Thymus (tissue), 14 donors: ENCODE measurements around the gene RAMP2. TPM values are rescaled to one million over a fixed set of nuclear protein-coding genes. Genes with fewer than 3 reads are reported as not detected.
"Not testable (repeated sequence)": the region's sequence is repeated elsewhere in the genome, so short reads cannot be mapped to it uniquely, and the experiment has no call there.

Experiments
- DNase-seq, 9 donors: peaks; one replicate each; pipeline ENCODE4 v3.0.0-alpha.2; 2013; ENCODE audit warnings: low spot score in 9 of 9, low read depth in 6 of 9, missing footprints in 1 of 9
- H3K27ac ChIP-seq, 2 donors: one replicate each; pipeline ENCODE4 v1.5.1; 2013; ENCODE audit warnings: control low read depth in 1 of 2, low read depth in 1 of 2, low read length in 1 of 2, mild to moderate bottlenecking in 1 of 2, moderate library complexity in 1 of 2
- H3K27me3 ChIP-seq, 2 donors: one replicate each; pipeline ENCODE4 v1.5.1; 2013; ENCODE audit warnings: low read length in 1 of 2; ENCODE audit not compliant: control insufficient read depth in 2 of 2, insufficient read depth in 1 of 2
- H3K36me3 ChIP-seq, 2 donors: one replicate each; pipeline ENCODE4 v1.5.1; 2013; ENCODE audit warnings: low read length in 1 of 2, mild to moderate bottlenecking in 1 of 2, moderate library complexity in 1 of 2; ENCODE audit not compliant: control insufficient read depth in 2 of 2, insufficient read depth in 2 of 2
- H3K4me1 ChIP-seq, 2 donors: one replicate each; pipeline ENCODE4 v1.5.1; 2013; ENCODE audit warnings: low read length in 2 of 2; ENCODE audit not compliant: control insufficient read depth in 2 of 2, insufficient read depth in 2 of 2
- H3K4me3 ChIP-seq, 2 donors: one replicate each; pipeline ENCODE4 v1.5.1; 2013; ENCODE audit warnings: low read length in 2 of 2, control low read depth in 1 of 2, mild to moderate bottlenecking in 1 of 2
- H3K9me3 ChIP-seq, 2 donors: one replicate each; pipeline ENCODE4 v1.5.1; 2013; ENCODE audit warnings: low read length in 1 of 2, mild to moderate bottlenecking in 1 of 2; ENCODE audit not compliant: control insufficient read depth in 2 of 2, insufficient read depth in 1 of 2
- WGBS: extraction: QIAGEN DNeasy Blood & Tissue Kit; methylation state at CpG from one replicate; pipeline ENCODE4 v1.1.7; 2013; 5-methylcytosine and 5-hydroxymethylcytosine counted together
- long read RNA-seq, 10 donors: transcript quantifications; one replicate each; lab custom pipeline, GENCODE V29; 2026
- polyA plus RNA-seq: library from polyadenylated mRNA; stranded (reverse); fragments of 200-250 nt; gene quantifications from one replicate; pipeline ENCODE4 v1.2.3, GENCODE V29; 2013
- total RNA-seq: library from RNA; stranded (reverse); fragments of 120-200 nt; gene quantifications from one replicate; pipeline ENCODE4 v1.2.4, GENCODE V29; 2013
- donor health status: healthy.

Gene RAMP2, protein sequence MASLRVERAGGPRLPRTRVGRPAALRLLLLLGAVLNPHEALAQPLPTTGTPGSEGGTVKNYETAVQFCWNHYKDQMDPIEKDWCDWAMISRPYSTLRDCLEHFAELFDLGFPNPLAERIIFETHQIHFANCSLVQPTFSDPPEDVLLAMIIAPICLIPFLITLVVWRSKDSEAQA
- total RNA-seq (8.4 TPM), polyA plus RNA-seq (22.1 TPM)
- long read RNA-seq, donor 1, partial matches to known transcripts, result 0 of 2 reads
- long read RNA-seq, donor 1, other reads (novel, unspliced or antisense), result 0 of 2 reads
- long read RNA-seq, donor 2, result 0 reads
- long read RNA-seq, donor 3, transcript RAMP2-201 (4 exons, 780 nt), result major isoform, 6 of 7 reads
- long read RNA-seq, donor 3, partial matches to known transcripts, result 0 of 7 reads
- long read RNA-seq, donor 3, other reads (novel, unspliced or antisense), result 0 of 7 reads
- long read RNA-seq, donor 4, transcript RAMP2-201 (4 exons, 780 nt), result major isoform, 5 of 5 reads
- long read RNA-seq, donor 4, partial matches to known transcripts, result 0 of 5 reads
- long read RNA-seq, donor 4, other reads (novel, unspliced or antisense), result 0 of 5 reads
- long read RNA-seq, donor 5, transcript RAMP2-201 (4 exons, 780 nt), result major isoform, 19 of 31 reads
- long read RNA-seq, donor 5, partial matches to known transcripts, result 10 of 31 reads
- long read RNA-seq, donor 5, other reads (novel, unspliced or antisense), result 0 of 31 reads
- long read RNA-seq, donor 6, transcript RAMP2-201 (4 exons, 780 nt), result major isoform, 12 of 13 reads
- long read RNA-seq, donor 6, partial matches to known transcripts, result 0 of 13 reads
- long read RNA-seq, donor 6, other reads (novel, unspliced or antisense), result 0 of 13 reads
- long read RNA-seq, donor 7, transcript RAMP2-201 (4 exons, 780 nt), result major isoform, 11 of 11 reads
- long read RNA-seq, donor 7, partial matches to known transcripts, result 0 of 11 reads
- long read RNA-seq, donor 7, other reads (novel, unspliced or antisense), result 0 of 11 reads
- long read RNA-seq, donor 8, transcript RAMP2-201 (4 exons, 780 nt), result major isoform, 15 of 15 reads
- long read RNA-seq, donor 8, partial matches to known transcripts, result 0 of 15 reads
- long read RNA-seq, donor 8, other reads (novel, unspliced or antisense), result 0 of 15 reads
- long read RNA-seq, donor 9, transcript RAMP2-201 (4 exons, 780 nt), result major isoform, 7 of 9 reads
- long read RNA-seq, donor 9, partial matches to known transcripts, result 0 of 9 reads
- long read RNA-seq, donor 9, other reads (novel, unspliced or antisense), result 0 of 9 reads
- long read RNA-seq, donor 10, transcript RAMP2-201 (4 exons, 780 nt), result major isoform, 11 of 11 reads
- long read RNA-seq, donor 10, partial matches to known transcripts, result 0 of 11 reads
- long read RNA-seq, donor 10, other reads (novel, unspliced or antisense), result 0 of 11 reads

DNA sequence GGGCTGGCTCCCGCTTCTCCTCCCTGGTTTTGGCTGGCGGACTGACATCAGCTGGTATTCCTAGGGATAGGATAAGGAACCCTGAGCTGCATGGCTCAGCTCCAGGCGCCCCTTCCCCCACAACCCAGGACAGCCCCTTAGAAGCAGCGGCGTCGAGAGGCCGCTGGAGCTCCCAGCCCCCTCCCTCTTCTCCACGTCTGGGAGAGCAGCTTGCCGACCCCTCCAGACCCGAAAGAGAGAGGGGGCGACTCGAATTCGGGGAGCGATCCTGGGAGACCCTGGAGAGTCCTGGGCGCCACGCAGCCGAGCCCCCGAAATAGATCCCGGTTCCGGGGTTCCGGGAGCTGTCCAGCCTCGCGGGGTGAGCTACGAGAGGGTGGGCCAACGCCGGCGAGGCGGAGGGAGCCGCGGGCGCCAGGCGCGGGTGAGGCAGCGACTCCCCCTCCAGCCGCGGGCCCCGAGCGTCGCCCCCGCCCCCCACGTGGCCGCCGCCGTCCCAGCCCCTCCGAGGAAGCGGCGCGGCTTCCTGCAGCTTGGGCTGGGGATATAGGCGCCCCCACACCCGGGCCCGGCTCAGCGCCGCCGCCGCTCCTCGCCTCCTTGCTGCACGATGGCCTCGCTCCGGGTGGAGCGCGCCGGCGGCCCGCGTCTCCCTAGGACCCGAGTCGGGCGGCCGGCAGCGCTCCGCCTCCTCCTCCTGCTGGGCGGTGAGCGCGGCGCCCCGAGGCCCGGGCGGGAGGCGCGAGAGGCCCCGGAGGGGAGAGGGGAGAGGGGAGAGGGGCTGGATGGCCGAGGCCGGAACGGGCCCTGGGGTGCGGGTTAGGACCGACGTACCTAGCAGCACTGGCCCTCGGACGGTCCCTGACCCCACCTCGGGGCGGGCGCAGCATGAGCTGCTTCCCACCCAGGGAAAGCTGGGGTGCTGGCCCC lies at the start of gene RAMP2:
Gene RAMP2 (plus strand): TSS at position 576 of the 930 bp plus-strand sequence. CDS start 35 bp downstream, at position 611.
- no peaks in the 10 kb centered on the region for H3K9me3 ChIP-seq
- H3K4me1 ChIP-seq, result peaks cover 3 to 13% of the 10 kb centered on the region in 2 donors
- DNase-seq, result peak in 2 of 9 donors; percentile 23 to 29
- WGBS, result 5% methylated on average over 90 of the region's 92 CpGs
- H3K27me3 ChIP-seq, result peaks cover 40 to 68% of the 10 kb centered on the region in 2 donors
- H3K27ac ChIP-seq, result no peak within 1 kb of the TSS
- no peaks in the 10 kb centered on the region for H3K36me3 ChIP-seq
- H3K4me3 ChIP-seq, result peak within 1 kb of the TSS; percentile 29 to 47

DNA sequence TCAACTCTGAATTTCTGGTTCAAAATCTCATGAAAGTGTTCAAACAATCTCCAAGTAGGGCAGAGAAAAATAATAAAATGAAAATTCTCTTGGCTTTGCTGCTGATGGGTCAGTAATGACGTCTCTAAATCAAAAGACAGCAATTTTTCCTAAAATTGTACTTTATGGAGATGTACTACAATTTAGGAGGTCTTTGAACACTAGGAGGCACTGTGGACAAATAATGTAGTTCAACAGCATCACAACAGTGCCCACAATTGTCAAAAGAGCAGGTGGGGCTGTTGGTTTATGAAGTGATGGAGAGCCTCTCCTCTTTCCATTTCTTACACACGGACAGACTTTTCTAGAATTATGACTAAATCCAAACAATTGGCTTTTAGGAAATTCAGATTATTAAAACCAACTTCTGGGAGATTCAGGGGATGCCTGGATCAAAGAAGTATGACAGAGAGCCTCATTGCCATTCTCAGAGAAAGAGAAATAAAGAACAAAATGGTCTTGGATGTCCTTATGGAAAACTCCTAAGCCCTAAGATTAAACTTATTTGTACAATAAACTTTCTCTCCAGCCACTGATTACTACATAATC lies 39.9 kb upstream of the RAMP2 start:
- Histone ChIP-seq H3K27ac (no peak overlapping the region), H3K4me3 (no peak overlapping the region), H3K9me3 (no peaks in the 10 kb centered on the region), H3K27me3 (no peaks in the 10 kb centered on the region), H3K4me1 (no peaks in the 10 kb centered on the region), H3K36me3 (peaks cover 62 to 82% of the 10 kb centered on the region in 2 donors)
- WGBS, result 38% methylated on average over 2 of the region's 2 CpGs
- DNase-seq, result peak in 7 of 9 donors; percentile 46 to 82 (median 60)

DNA sequence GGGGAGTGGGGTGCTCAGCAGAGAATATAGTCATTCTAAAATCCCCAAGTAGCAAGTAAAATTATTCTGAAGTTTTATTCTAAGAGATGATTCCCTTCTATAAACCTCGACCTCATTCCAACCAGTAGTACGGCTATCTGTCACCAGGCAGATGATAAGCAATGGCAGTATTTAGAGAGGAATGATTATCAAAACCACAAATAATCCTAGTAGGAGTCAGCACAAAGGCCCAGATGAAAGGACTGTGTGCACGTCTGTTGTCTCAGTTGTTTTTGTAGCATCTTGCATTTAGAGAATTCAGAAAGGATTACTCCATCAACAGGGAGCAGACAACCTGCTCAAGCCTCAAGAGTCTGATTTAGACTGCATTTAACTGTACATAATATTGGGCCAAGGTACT lies 37.4 kb upstream of the RAMP2 start:
- Histone ChIP-seq H3K36me3 (peaks cover 59 to 76% of the 10 kb centered on the region in 2 donors), H3K27me3 (no peaks in the 10 kb centered on the region), H3K4me3 (no peak overlapping the region), H3K27ac (no peak overlapping the region), H3K4me1 (no peaks in the 10 kb centered on the region), H3K9me3 (no peaks in the 10 kb centered on the region)
- over 99% methylated on average over 3 of the region's 3 CpGs for WGBS
- DNase-seq, result no peak

DNA sequence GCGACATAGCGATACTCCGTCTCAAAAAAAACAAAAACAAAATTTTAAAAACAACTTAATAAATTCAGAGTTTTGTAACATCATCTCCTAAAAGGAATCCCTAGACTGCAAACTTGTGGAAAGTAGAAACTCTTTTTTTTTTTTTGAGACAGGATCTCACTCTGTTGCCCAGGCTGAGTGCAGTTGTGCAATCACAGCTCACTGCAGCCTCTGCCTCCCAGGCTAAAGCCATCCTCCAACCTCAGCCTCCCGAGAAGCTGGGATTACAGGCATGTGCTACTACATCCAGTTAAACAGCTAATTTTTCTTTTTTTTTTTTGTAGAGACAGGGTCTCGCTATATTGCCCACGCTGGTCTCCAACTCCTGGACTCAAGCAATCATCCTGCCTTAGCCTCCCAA lies 35.9 kb upstream of the RAMP2 start:
- Histone ChIP-seq H3K4me3 (no peak overlapping the region), H3K4me1 (no peaks in the 10 kb centered on the region), H3K36me3 (peaks cover 57 to 71% of the 10 kb centered on the region in 2 donors), H3K27ac (no peak overlapping the region), H3K9me3 (no peaks in the 10 kb centered on the region), H3K27me3 (no peaks in the 10 kb centered on the region)
- WGBS, result 97% methylated on average over 6 of the region's 6 CpGs
- no peak for DNase-seq

DNA sequence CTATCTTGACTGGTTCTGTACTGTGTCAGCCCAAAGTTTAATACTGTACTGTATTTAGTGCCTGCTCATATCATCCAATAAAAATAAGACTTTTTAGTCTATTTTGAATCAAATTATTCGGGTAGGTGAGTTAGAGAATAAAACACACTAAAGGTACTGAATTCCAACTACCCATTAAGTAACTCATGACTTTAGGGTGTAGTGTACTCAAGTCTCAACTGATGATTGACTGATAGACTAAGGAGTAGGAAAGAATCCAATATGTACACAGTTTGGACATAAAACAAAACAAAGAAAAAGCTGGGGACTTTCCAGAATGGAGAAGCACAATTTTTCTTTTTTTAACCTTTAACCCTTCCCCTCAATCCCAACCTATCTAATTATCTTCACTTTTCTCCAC lies 20.3 kb upstream of the RAMP2 start:
- DNase-seq, result no peak
- Histone ChIP-seq H3K4me1 (peaks cover 5 to 20% of the 10 kb centered on the region in 2 donors), H3K27me3 (peaks cover 0 to 3% of the 10 kb centered on the region in 2 donors), H3K36me3 (peaks cover 0 to 6% of the 10 kb centered on the region in 2 donors), H3K27ac (no peak overlapping the region), H3K9me3 (peaks cover 0 to 4% of the 10 kb centered on the region in 2 donors), H3K4me3 (no peak overlapping the region)
- WGBS, result 93% methylated on average over 1 of the region's 1 CpG

DNA sequence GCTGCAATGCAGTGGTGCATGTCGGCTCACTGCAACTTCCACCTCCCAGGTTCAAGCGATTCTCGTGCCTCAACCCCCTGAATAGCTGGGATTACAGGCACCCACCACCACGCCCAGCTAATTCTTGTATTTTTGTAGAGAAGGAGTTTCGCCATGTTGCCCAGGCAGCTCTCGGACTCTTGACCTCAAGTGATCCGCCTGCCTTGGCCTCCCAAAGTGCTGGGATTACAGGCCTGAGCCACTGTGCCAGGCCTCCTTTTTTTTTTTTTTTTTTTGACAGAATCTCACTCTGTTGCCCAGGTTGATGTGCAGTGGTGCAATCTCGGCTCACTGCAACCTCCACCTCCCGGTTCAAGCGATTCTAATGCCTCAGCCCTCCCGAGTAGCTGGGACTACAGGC lies 18.1 kb upstream of the RAMP2 start:
- H3K4me3 ChIP-seq, H3K27ac ChIP-seq, DNase-seq, H3K36me3 ChIP-seq, H3K9me3 ChIP-seq: not testable (repeated sequence)
- Histone ChIP-seq H3K27me3 (peaks cover 4 to 15% of the 10 kb centered on the region in 2 donors), H3K4me1 (peaks cover 5 to 20% of the 10 kb centered on the region in 2 donors)
- WGBS, result 96% methylated on average over 11 of the region's 11 CpGs

DNA sequence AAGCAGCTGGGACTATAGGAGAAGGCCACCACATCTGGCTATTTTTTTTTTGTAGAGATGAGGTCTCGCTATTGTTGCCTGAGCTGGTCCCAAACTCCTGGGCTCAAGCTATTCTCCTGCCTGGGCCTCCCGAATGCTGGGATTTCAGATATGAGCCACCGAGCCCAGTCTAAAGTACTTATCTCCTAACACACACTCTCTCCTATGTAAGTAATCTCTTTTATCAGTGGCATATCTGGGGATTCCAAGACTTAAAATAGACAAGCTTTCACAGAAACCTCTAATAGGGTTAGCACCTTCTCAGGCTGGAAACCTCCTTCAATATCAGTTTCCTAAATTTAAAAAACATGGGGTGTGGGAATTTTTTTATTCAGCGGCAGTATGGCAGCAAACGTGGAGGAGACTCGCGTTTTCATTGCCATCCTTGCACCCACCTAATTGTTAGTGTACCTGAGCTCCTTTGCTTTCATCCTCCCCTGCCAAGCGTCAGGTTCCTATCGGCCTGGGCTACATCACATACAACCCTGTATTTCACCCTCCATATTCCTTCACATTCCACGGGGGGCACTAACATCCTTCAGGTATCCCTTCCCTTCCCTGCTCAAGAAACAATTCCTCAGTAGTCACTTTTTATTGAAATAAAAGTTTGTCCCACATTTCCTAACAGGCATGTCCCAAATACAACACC lies 17.3 kb upstream of the RAMP2 start:
- Histone ChIP-seq H3K4me1 (peaks cover 5 to 20% of the 10 kb centered on the region in 2 donors), H3K27me3 (peaks cover 4 to 15% of the 10 kb centered on the region in 2 donors), H3K9me3 (peaks cover 0 to 4% of the 10 kb centered on the region in 2 donors), H3K4me3 (peak overlapping the region; percentile 81 to 97), H3K36me3 (peaks cover 0 to 3% of the 10 kb centered on the region in 2 donors), H3K27ac (peak overlapping the region in 1 of 2 donors; percentile 96)
- 76% methylated on average over 10 of the region's 10 CpGs for WGBS
- no peak for DNase-seq
